ENCODE measurements around the gene AGAP2.
"Not testable (repeated sequence)": the region's sequence is repeated elsewhere in the genome, so short reads cannot be mapped to it uniquely, and the experiment has no call there.

Gene AGAP2

GRCh38 chr12:57694459-57695019 is 44.0 kb downstream of the AGAP2 start:
- DNase-seq (ENCODE audit: low spot score) = no peak

GRCh38 chr12:57693659-57694458 is 44.7 kb downstream of the AGAP2 start, which contains the start of gene OS9:
Gene OS9 (plus strand): TSS chr12:57694132. CDS start chr12:57694162, 30 bp downstream.
- peak; percentile 100 for DNase-seq (ENCODE audit: low spot score)

- DNase-seq (ENCODE audit: low spot score) = no peak
These were observed 45.3 kb downstream of the AGAP2 start for GRCh38 chr12:57693317-57693658.

GRCh38 chr12:57692500-57692899 is 46.0 kb downstream of the AGAP2 start:
- no peak for DNase-seq (ENCODE audit: low spot score)

GRCh38 chr12:57688931-57689330 is 49.6 kb downstream of the AGAP2 start:
- no peak for DNase-seq (ENCODE audit: low spot score)

- no peak for DNase-seq (ENCODE audit: low spot score)
These were observed 50.7 kb downstream of the AGAP2 start for GRCh38 chr12:57687862-57688261.

- DNase-seq (ENCODE audit: low spot score) = no peak
These were observed 58.8 kb downstream of the AGAP2 start for GRCh38 chr12:57679697-57680096.

GRCh38 chr12:57677947-57678346 is 60.6 kb downstream of the AGAP2 start:
- not testable (repeated sequence) for DNase-seq (ENCODE audit: low spot score)

GRCh38 chr12:57674691-57675090 is 63.9 kb downstream of the AGAP2 start:
- DNase-seq (ENCODE audit: low spot score) = no peak

Measured in globus pallidus (tissue), 1 donor.